ENCODE data around the gene DNMT3A. TPM values are rescaled to one million over a fixed set of nuclear protein-coding genes. Genes with fewer than 3 reads are reported as not detected.
A peak's percentile ranks its signal among the peaks of the same experiment; 100 is the strongest.

Gene DNMT3A
- total RNA-seq, 1 donor from 2014 or later, result 80.2 TPM

GRCh38 chr2:25259737-25260124 lies 82.0 kb downstream of the DNMT3A start:
- no peaks in the 10 kb centered on the region for H3K27me3 Mint-ChIP-seq (ENCODE audit: unreplicated experiment)
- DNase-seq (ENCODE audit: extremely low spot score, unreplicated experiment), result no peak
- no peak for TF ChIP-seq CTCF (IDR thresholded peaks at IDR 0.05)
- H3K36me3 Mint-ChIP-seq (ENCODE audit: unreplicated experiment), result peaks cover 31% of the 10 kb centered on the region
- no peak overlapping the region for H3K27ac Mint-ChIP-seq (ENCODE audit: unreplicated experiment)
- H3K4me1 Mint-ChIP-seq (ENCODE audit: unreplicated experiment), result peaks cover 22% of the 10 kb centered on the region
- H3K9me3 Mint-ChIP-seq (ENCODE audit: unreplicated experiment), result no peaks in the 10 kb centered on the region
- no peak overlapping the region for H3K4me3 Mint-ChIP-seq (ENCODE audit: unreplicated experiment)

GRCh38 chr2:25258847-25259736 lies 82.6 kb downstream of the DNMT3A start:
- peaks cover 34% of the 10 kb centered on the region for H3K36me3 Mint-ChIP-seq (ENCODE audit: unreplicated experiment)
- DNase-seq (ENCODE audit: extremely low spot score, unreplicated experiment), result no peak
- no peaks in the 10 kb centered on the region for H3K9me3 Mint-ChIP-seq (ENCODE audit: unreplicated experiment)
- no peaks in the 10 kb centered on the region for H3K27me3 Mint-ChIP-seq (ENCODE audit: unreplicated experiment)
- H3K4me1 Mint-ChIP-seq (ENCODE audit: unreplicated experiment), result peaks cover 19% of the 10 kb centered on the region
- H3K4me3 Mint-ChIP-seq (ENCODE audit: unreplicated experiment), result no peak overlapping the region
- no peak overlapping the region for H3K27ac Mint-ChIP-seq (ENCODE audit: unreplicated experiment)
- no peak for TF ChIP-seq CTCF (IDR thresholded peaks at IDR 0.05)

GRCh38 chr2:25257931-25258846 lies 83.5 kb downstream of the DNMT3A start:
- no peak for DNase-seq (ENCODE audit: extremely low spot score, unreplicated experiment)
- Mint-ChIP-seq H3K9me3 (ENCODE audit: unreplicated experiment) (no peaks in the 10 kb centered on the region), H3K4me3 (ENCODE audit: unreplicated experiment) (no peak overlapping the region), H3K27ac (ENCODE audit: unreplicated experiment) (no peak overlapping the region), H3K27me3 (ENCODE audit: unreplicated experiment) (no peaks in the 10 kb centered on the region), H3K36me3 (ENCODE audit: unreplicated experiment) (peaks cover 34% of the 10 kb centered on the region), H3K4me1 (ENCODE audit: unreplicated experiment) (peaks cover 18% of the 10 kb centered on the region)
- no peak for TF ChIP-seq CTCF (IDR thresholded peaks at IDR 0.05)

- H3K27me3 Mint-ChIP-seq (ENCODE audit: unreplicated experiment), result no peaks in the 10 kb centered on the region
Observed at GRCh38 chr2:25257032-25257552, 84.6 kb downstream of the DNMT3A start.

More at GRCh38 chr2:25257032-25257552, 84.6 kb downstream of the DNMT3A start:
- H3K9me3 Mint-ChIP-seq (ENCODE audit: unreplicated experiment), result no peaks in the 10 kb centered on the region
- no peak for DNase-seq (ENCODE audit: extremely low spot score, unreplicated experiment)
- no peak overlapping the region for H3K4me3 Mint-ChIP-seq (ENCODE audit: unreplicated experiment)
- no peak for TF ChIP-seq CTCF (IDR thresholded peaks at IDR 0.05)
- H3K4me1 Mint-ChIP-seq (ENCODE audit: unreplicated experiment), result peaks cover 24% of the 10 kb centered on the region
- H3K36me3 Mint-ChIP-seq (ENCODE audit: unreplicated experiment), result peaks cover 33% of the 10 kb centered on the region
- peak overlapping the region; percentile 62 for H3K27ac Mint-ChIP-seq (ENCODE audit: unreplicated experiment)

Data from osteocyte (in vitro differentiated cells).